OCI-LY3 (cell line): ENCODE measurements around the gene GHR.

Source experiments
- H2AFZ ChIP-seq: fragments of 200-600, 300-600 bp; shearing (Covaris generic); 2 replicates; pipeline ENCODE4 v1.6.0; 2014; ENCODE audit warnings: antibody characterized with exemption, low read depth, low read length
- H3K27ac ChIP-seq: fragments of 200-600, 300-600 bp; sonication (generic); 2 replicates; pipeline ENCODE4 v1.5.1; 2014; ENCODE audit warnings: mild to moderate bottlenecking, low read length, moderate library complexity, mixed read lengths
- H3K27me3 ChIP-seq: fragments of 200-600, 300-600 bp; sonication (generic); 2 replicates; pipeline ENCODE4 v1.6.1; 2014; ENCODE audit warnings: low read depth, low read length, mixed read lengths
- H3K36me3 ChIP-seq: fragments of 200-600, 300-600 bp; sonication (generic); replicated peaks from 2 replicates; pipeline ENCODE3; 2014; ENCODE audit warnings: low read depth, low read length, mixed read lengths
- H3K4me1 ChIP-seq: fragments of 300-600, 200-600 bp; sonication (generic); 2 replicates; pipeline ENCODE4 v1.6.1; 2014; ENCODE audit warnings: low read length, mixed read lengths
- H3K4me2 ChIP-seq: fragments of 200-600, 300-600 bp; sonication (generic); 2 replicates; pipeline ENCODE4 v1.6.1; 2014; ENCODE audit warnings: low read length, mixed read lengths
- H3K4me3 ChIP-seq: fragments of 300-600, 200-600 bp; sonication (generic); 2 replicates; pipeline ENCODE4 v1.5.1; 2014; ENCODE audit warnings: antibody characterized with exemption, mild to moderate bottlenecking, low read length, moderate library complexity
- H3K79me2 ChIP-seq: fragments of 300-600, 200-600 bp; shearing (Covaris generic); 2 replicates; pipeline ENCODE4 v1.6.1; 2014; ENCODE audit warnings: mild to moderate bottlenecking, low read length, mixed read lengths
- H3K9ac ChIP-seq: fragments of 300-600, 200-600 bp; shearing (Covaris generic); 2 replicates; pipeline ENCODE4 v1.6.0; 2014; ENCODE audit warnings: mild to moderate bottlenecking, low read length, moderate library complexity
- H3K9me3 ChIP-seq: fragments of 200-600, 300-600 bp; shearing (Covaris generic); 2 replicates; pipeline ENCODE4 v1.6.1; 2014; ENCODE audit warnings: low read length, mixed read lengths; ENCODE audit not compliant: insufficient read depth
- H4K20me1 ChIP-seq: fragments of 200-600, 300-600 bp; sonication (generic); 2 replicates; pipeline ENCODE4 v1.6.1; 2016; ENCODE audit warnings: low read length, mixed read lengths; ENCODE audit not compliant: insufficient read depth
- EZH2phosphoT487 ChIP-seq: fragments of 200-600 bp; shearing (Covaris generic); IDR thresholded peaks from 2 replicates; pipeline ENCODE4 v1.6.1; 2018; ENCODE audit warnings: antibody characterized with exemption, mixed run types, low read depth
- TF ChIP-seq, protein P1 (sequence below): fragments of 200-600, 300-600 bp; sonication (generic); IDR thresholded peaks from 2 replicates; pipeline ENCODE4 v1.5.1; 2014; ENCODE audit warnings: antibody characterized with exemption, low read length, low read depth

Gene GHR

DNA sequence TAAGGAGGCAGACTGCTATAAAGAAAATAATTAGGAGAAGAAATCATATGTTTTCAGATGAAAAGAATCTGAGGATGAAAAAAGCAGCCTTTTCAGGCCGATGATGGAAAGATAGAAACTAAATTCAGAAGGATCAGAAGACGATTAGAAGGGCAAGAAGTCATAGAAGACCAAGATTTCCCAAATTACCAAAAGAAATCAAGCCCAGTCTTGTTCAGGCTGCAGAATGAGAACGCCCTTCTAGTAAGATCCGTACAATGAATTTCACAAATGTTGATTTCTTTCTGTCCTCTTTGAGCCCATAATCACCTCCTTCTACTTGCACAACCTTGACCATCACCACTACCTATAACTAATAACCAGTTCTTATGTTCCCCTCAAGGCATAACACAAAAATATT lies 218.8 kb downstream of the GHR start:
- Histone ChIP-seq H3K79me2 (no peaks in the 10 kb centered on the region), H3K9me3 (no peaks in the 10 kb centered on the region), H3K4me2 (no peak overlapping the region), H3K9ac (no peak overlapping the region), H3K4me3 (no peak overlapping the region), H2AFZ (no peak overlapping the region), H3K27me3 (no peaks in the 10 kb centered on the region), H3K36me3 (no peaks in the 10 kb centered on the region), H3K27ac (no peak overlapping the region), H4K20me1 (no peaks in the 10 kb centered on the region), H3K4me1 (no peaks in the 10 kb centered on the region)
- no peak for TF ChIP-seq EZH2phosphoT487
- TF ChIP-seq, protein P1, sequence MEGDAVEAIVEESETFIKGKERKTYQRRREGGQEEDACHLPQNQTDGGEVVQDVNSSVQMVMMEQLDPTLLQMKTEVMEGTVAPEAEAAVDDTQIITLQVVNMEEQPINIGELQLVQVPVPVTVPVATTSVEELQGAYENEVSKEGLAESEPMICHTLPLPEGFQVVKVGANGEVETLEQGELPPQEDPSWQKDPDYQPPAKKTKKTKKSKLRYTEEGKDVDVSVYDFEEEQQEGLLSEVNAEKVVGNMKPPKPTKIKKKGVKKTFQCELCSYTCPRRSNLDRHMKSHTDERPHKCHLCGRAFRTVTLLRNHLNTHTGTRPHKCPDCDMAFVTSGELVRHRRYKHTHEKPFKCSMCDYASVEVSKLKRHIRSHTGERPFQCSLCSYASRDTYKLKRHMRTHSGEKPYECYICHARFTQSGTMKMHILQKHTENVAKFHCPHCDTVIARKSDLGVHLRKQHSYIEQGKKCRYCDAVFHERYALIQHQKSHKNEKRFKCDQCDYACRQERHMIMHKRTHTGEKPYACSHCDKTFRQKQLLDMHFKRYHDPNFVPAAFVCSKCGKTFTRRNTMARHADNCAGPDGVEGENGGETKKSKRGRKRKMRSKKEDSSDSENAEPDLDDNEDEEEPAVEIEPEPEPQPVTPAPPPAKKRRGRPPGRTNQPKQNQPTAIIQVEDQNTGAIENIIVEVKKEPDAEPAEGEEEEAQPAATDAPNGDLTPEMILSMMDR: no peak

DNA sequence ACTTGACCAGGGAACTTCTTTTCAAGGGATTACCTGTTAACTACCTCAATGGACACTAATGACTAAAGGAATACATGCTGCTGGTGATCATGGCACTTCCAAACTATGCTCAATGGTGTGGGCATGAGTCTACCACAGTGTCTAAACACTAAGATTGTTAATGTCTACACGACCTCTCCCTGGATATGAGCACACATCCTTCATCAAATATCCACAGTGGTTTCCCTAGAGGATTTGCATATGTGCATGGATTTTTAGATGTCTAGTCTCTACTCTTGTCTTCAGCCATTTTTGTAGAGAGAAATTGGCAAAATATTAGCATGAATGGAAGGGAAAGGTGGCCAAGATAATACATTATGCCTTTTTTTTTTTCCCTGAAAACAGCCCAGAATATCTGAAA lies 220.1 kb downstream of the GHR start:
- Histone ChIP-seq H3K9ac (no peak overlapping the region), H2AFZ (no peak overlapping the region), H3K4me2 (no peak overlapping the region), H3K4me1 (no peaks in the 10 kb centered on the region), H3K27ac (no peak overlapping the region), H3K4me3 (no peak overlapping the region), H3K9me3 (no peaks in the 10 kb centered on the region), H3K36me3 (no peaks in the 10 kb centered on the region), H3K79me2 (no peaks in the 10 kb centered on the region), H3K27me3 (no peaks in the 10 kb centered on the region), H4K20me1 (no peaks in the 10 kb centered on the region)
- no peak for TF ChIP-seq EZH2phosphoT487
- TF ChIP-seq, protein P1: no peak

DNA sequence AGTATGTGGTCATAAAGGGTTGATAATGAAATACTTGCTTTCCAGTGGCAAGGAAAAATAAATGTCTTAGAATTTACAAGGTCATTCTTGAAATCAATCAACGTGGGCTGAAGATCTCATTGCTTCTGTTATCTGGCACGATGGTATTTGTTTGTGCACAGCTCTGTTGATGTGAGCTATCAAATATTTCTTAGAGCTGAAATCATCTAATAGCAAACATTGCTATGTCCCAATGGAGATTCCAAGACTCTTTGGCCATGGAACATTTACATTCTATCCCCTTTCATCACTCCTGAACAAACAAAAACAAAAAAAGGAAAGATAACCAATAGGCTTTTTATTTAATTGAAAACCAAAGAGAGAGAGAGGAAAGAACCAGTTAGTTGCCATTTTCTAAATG lies 221.9 kb downstream of the GHR start:
- no peak overlapping the region for H3K27ac ChIP-seq
- TF ChIP-seq, protein P1: no peak
- no peak for TF ChIP-seq EZH2phosphoT487

DNA sequence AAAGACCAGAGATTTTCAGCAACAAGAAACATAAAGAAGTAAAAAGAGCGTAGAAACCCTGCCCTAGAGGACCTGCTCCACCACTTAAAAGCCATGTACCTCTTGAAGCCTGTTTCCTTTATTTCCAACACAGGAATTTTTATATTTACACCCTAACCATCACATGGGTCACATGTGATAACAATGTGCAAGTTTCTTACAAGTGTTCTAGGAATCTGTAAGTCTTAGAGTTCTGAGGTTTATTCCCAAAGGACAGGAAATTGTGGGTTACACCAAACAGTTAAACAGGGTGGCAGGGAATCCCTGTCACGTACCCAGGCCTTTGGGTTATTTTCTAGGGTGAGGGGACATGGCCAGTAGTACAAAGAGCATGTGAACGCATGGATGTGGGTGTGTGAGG lies 224.8 kb downstream of the GHR start:
- Histone ChIP-seq H3K27ac (no peak overlapping the region), H3K9ac (no peak overlapping the region), H3K4me1 (no peaks in the 10 kb centered on the region), H4K20me1 (no peaks in the 10 kb centered on the region), H3K27me3 (no peaks in the 10 kb centered on the region), H3K36me3 (no peaks in the 10 kb centered on the region), H3K4me3 (no peak overlapping the region), H3K9me3 (no peaks in the 10 kb centered on the region), H3K79me2 (no peaks in the 10 kb centered on the region), H2AFZ (no peak overlapping the region), H3K4me2 (no peak overlapping the region)
- TF ChIP-seq, protein P1: no peak
- TF ChIP-seq EZH2phosphoT487: no peak

More for the DNA sequence above, 221.9 kb downstream of the GHR start:
- H4K20me1 ChIP-seq: no peaks in the 10 kb centered on the region
- no peak overlapping the region for H3K9ac ChIP-seq
- no peaks in the 10 kb centered on the region for H3K79me2 ChIP-seq
- no peaks in the 10 kb centered on the region for H3K36me3 ChIP-seq
- no peak overlapping the region for H3K4me2 ChIP-seq
- H2AFZ ChIP-seq: no peak overlapping the region
- no peaks in the 10 kb centered on the region for H3K9me3 ChIP-seq
- no peaks in the 10 kb centered on the region for H3K27me3 ChIP-seq
- H3K4me3 ChIP-seq: no peak overlapping the region
- no peaks in the 10 kb centered on the region for H3K4me1 ChIP-seq
